CD4-positive, alpha-beta T cell treated with Interleukin-15 for 4 hours (primary cell): Measurements from ENCODE around the gene ZG16.
A peak's percentile ranks its signal among the peaks of the same experiment; 100 is the strongest.

ENCODE experiments used
- DNase-seq: peaks from one replicate; pipeline ENCODE4 v3.0.0-alpha.2; 2020; ENCODE audit warnings: low spot score

ZG16 gene

GRCh38 chr16:29809850-29810698 lies 32.0 kb downstream of the ZG16 start:
- DNase-seq, result no peak

GRCh38 chr16:29810699-29811169 lies 32.7 kb downstream of the ZG16 start:
- DNase-seq, result no peak

GRCh38 chr16:29811170-29811895 lies 33.3 kb downstream of the ZG16 start:
- peak; percentile 67 for DNase-seq

GRCh38 chr16:29811896-29812665 lies 34.0 kb downstream of the ZG16 start, which contains the start of gene PRRT2:
TSS of gene PRRT2 (plus strand) at chr16:29812193. CDS start at chr16:29813055, 862 bp downstream.
- DNase-seq, result peak; percentile 53

- no peak for DNase-seq
Observed at GRCh38 chr16:29812754-29813643, 34.9 kb downstream of the ZG16 start.

GRCh38 chr16:29813644-29814562 lies 35.8 kb downstream of the ZG16 start:
- no peak for DNase-seq

GRCh38 chr16:29814592-29814991 lies 36.5 kb downstream of the ZG16 start:
- no peak for DNase-seq

GRCh38 chr16:29815032-29815721 lies 37.1 kb downstream of the ZG16 start:
- peak; percentile 35 for DNase-seq

GRCh38 chr16:29815793-29816693 lies 38.0 kb downstream of the ZG16 start, which contains the start of gene PAGR1:
TSS of gene PAGR1 (plus strand) at chr16:29816152. CDS start at chr16:29816526, 374 bp downstream.
- peak; percentile 100 for DNase-seq

GRCh38 chr16:29816694-29817441 lies 38.8 kb downstream of the ZG16 start:
- DNase-seq, result peak; percentile 38

GRCh38 chr16:29818082-29818481 lies 40.0 kb downstream of the ZG16 start:
- DNase-seq, result no peak

- DNase-seq, result no peak
Observed at GRCh38 chr16:29819506-29819905, 41.5 kb downstream of the ZG16 start.

- DNase-seq, result peak; percentile 55
Observed at GRCh38 chr16:29820271-29820701, 42.2 kb downstream of the ZG16 start, which contains the start of gene MVP. TSS of gene MVP (plus strand) at chr16:29820462. CDS start at chr16:29830550, 10,088 bp downstream.

GRCh38 chr16:29820730-29821642 lies 42.9 kb downstream of the ZG16 start:
- DNase-seq, result peak; percentile 62

- no peak for DNase-seq
Observed at GRCh38 chr16:29821643-29822115, 43.6 kb downstream of the ZG16 start.

- DNase-seq, result no peak
Observed at GRCh38 chr16:29824589-29825144, 46.6 kb downstream of the ZG16 start.
